ENCODE data around the gene TBCD.

GRCh38 chr17:82930924-82931698 lies 179.2 kb downstream of the TBCD start:
- TF ChIP-seq EZH2phosphoT487 (IDR thresholded peaks at IDR 0.05; ENCODE audit: low read depth) (no peak), CTCF (IDR thresholded peaks at IDR 0.05; ENCODE audit: low read depth, low read length) (no peak)

Data from OCI-LY3 (cell line).